Psoas muscle (tissue), 8 donors: ENCODE measurements around the gene HASPIN. TPM values are rescaled to one million over a fixed set of nuclear protein-coding genes. Genes with fewer than 3 reads are reported as not detected.

ENCODE experiments used
- ATAC-seq, 4 donors: fragments of 200-7000 bp; cut with Tn5 transposase; one replicate each; pipeline ENCODE4 v1.9.1; 2020; ENCODE audit warnings: moderate library complexity in 3 of 4, mild to moderate bottlenecking in 2 of 4
- DNase-seq, 2 donors: peaks; one replicate each; pipeline ENCODE4 v3.0.0-alpha.2; 2020
- H3K27ac ChIP-seq: fragments of 200-600 bp; one replicate; pipeline ENCODE4 v1.8.0; 2022
- H3K27me3 ChIP-seq, 3 donors: fragments of 200-600 bp in 1 of 3; one replicate each; pipeline versions ENCODE4 v1.6.1 to v1.8.0; 2013 to 2022; ENCODE audit warnings: low read length in 2 of 3, mild to moderate bottlenecking in 2 of 3, moderate library complexity in 1 of 3; ENCODE audit not compliant: insufficient read depth in 3 of 3
- H3K36me3 ChIP-seq, 2 donors: fragments of 200-600 bp in 1 of 2; one replicate each; pipeline versions ENCODE4 v1.6.1 to v1.8.0; 2013 to 2022; ENCODE audit warnings: low read depth in 1 of 2, mild to moderate bottlenecking in 1 of 2, moderate library complexity in 1 of 2; ENCODE audit not compliant: insufficient read depth in 1 of 2
- H3K4me1 ChIP-seq: fragments of 200-600 bp; one replicate; pipeline ENCODE4 v1.8.0; 2022
- H3K4me3 ChIP-seq: fragments of 200-600 bp; one replicate; pipeline ENCODE4 v1.8.0; 2022; ENCODE audit warnings: mild to moderate bottlenecking
- H3K9me3 ChIP-seq: fragments of 200-600 bp; one replicate; pipeline ENCODE4 v1.8.0; 2022
- CTCF ChIP-seq: fragments of 200-600 bp; IDR thresholded peaks from one replicate; pipeline ENCODE4 v1.8.0; 2022; ENCODE audit warnings: antibody characterized with exemption
- WGBS, 3 donors: extraction: QIAGEN DNeasy Blood & Tissue Kit; methylation state at CpG; one replicate each; pipeline versions ENCODE4 v1.1.6 to v1.1.7; 2013; 5-methylcytosine and 5-hydroxymethylcytosine counted together
- intact Hi-C, 2 donors: fragments of 100-400 bp; cut with DNase I; formaldehyde crosslinking; loops; one replicate each; pipeline versions ENCODE4 v1.11.0 to v1.14.2; 2022
- polyA plus RNA-seq, 3 donors: library from polyadenylated mRNA; stranded (reverse); fragments of 200-250 nt; gene quantifications; one replicate each; pipeline ENCODE4 v1.2.3, GENCODE V29; 2013
- total RNA-seq, 4 donors: library from RNA; stranded (reverse); fragmentation: NEBNext Ultra II Directional in 2 of 4; extraction: Animal tissue kit (Norgen Biotek cat#: 25700) in 2 of 4; gene quantifications; one replicate each; pipeline versions ENCODE4 v1.2.1 to v1.2.4, GENCODE V29; 2021 to 2023
- donor health status: healthy with polysubstance abuse.
- donor health status: DM: no; HTN: no; CAD: no; lungs with moderate emphysema.
- donor health status: Bipolar disorder and iron deficiency.
- donor health status: healthy.
- donor health status: DM: yes; HTN: yes; CAD: no.
- donor health status: DM: no; HTN: no; CAD: no.
- donor health status: DM: no; HTN: no; CAD: no.
- donor health status: DM: yes; HTN: yes; CAD: no.

The HASPIN gene
- total and polyA plus RNA-seq, 7 donors, result 0.15 to 2.7 (median 1.1) TPM

GRCh38 chr17:3689262-3690093 lies 34.2 kb upstream of the HASPIN start:
- intact Hi-C loops, result no loop called here
- ATAC-seq, result no peak
- Histone ChIP-seq H3K36me3 (peaks cover 2 to 33% of the 10 kb centered on the region in 2 donors), H3K27ac (no peak overlapping the region), H3K27me3 (no peaks in the 10 kb centered on the region), H3K9me3 (no peaks in the 10 kb centered on the region), H3K4me1 (peaks cover 8% of the 10 kb centered on the region), H3K4me3 (no peak overlapping the region)
- 85 to 91% (median 87%) methylated on average over 41 to 44 of the region's 44 CpGs for WGBS, 3 donors
- no peak for DNase-seq
- TF ChIP-seq CTCF, result no peak

GRCh38 chr17:3690094-3690715 lies 33.5 kb upstream of the HASPIN start:
- Histone ChIP-seq H3K27me3 (no peaks in the 10 kb centered on the region), H3K4me3 (no peak overlapping the region), H3K27ac (no peak overlapping the region), H3K9me3 (no peaks in the 10 kb centered on the region), H3K4me1 (peaks cover 9% of the 10 kb centered on the region), H3K36me3 (peaks cover 2 to 33% of the 10 kb centered on the region in 2 donors)
- DNase-seq (no peak), ATAC-seq (no peak)
- intact Hi-C loops, result no loop called here
- no peak for TF ChIP-seq CTCF
- WGBS, 3 donors, result 62 to 70% (median 64%) methylated on average over 19 to 22 of the region's 22 CpGs

DNA sequence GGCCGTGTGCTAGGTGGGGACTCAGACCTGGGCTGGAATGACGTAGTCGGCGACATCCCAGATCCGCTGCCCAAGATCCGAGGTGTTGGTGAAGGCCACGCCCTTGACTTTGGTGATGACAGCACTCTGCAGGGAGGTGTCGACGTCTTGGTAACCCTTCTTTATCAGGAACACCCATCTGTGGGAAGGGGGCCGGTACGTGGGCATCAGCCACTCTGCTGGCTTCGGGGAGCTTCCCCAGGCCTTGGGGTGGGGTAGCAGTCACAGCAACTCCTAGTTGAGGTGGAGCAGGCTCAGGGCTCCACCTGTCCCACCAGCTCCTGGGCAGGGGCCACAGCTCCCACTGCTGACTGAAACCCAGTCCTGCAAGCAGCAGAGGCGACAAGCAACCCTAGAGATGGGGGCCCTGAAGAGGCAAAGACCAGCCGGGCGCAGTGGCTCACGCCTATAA lies 32.1 kb upstream of the HASPIN start:
- H3K36me3 ChIP-seq, result peaks cover 2 to 33% of the 10 kb centered on the region in 2 donors
- H3K4me3 ChIP-seq, result no peak overlapping the region
- no peaks in the 10 kb centered on the region for H3K27me3 ChIP-seq
- no peaks in the 10 kb centered on the region for H3K9me3 ChIP-seq
- ATAC-seq, result no peak
- intact Hi-C loops, result no loop called here
- peaks cover 9% of the 10 kb centered on the region for H3K4me1 ChIP-seq
- no peak overlapping the region for H3K27ac ChIP-seq
- no peak for DNase-seq
- TF ChIP-seq CTCF, result no peak
- WGBS, 3 donors, result 83 to 86% (median 85%) methylated on average over 16 of the region's 16 CpGs

DNA sequence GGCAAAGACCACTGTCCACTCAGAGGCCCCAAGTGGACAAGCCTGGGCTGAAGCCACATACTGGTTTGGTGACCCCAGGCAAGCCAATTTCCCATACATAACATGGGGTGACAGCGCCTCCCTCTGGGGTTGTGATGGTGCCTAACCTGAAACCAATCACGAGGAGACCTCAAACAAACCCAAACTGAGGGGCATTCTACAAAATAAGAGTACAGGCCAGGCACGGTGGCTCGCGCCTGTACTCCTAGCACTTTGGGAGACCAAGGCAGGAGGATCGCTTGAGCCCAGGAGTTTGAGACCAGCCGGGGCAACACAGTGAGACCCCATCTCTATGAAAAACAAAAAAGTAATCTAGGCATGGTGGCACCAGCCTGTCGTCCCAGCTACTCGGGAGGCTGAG lies 31.4 kb upstream of the HASPIN start:
- intact Hi-C loops, result no loop called here
- no peak for DNase-seq
- Histone ChIP-seq H3K4me1 (peaks cover 9% of the 10 kb centered on the region), H3K4me3 (no peak overlapping the region), H3K27ac (peak overlapping the region; percentile 23), H3K9me3 (no peaks in the 10 kb centered on the region), H3K36me3 (peaks cover 2 to 33% of the 10 kb centered on the region in 2 donors), H3K27me3 (no peaks in the 10 kb centered on the region)
- no peak for TF ChIP-seq CTCF
- no peak for ATAC-seq
- 84 to 86% (median 85%) methylated on average over 9 of the region's 9 CpGs for WGBS, 3 donors
